Immature natural killer cell (primary cell): ENCODE measurements around the gene UNC13C. TPM values are rescaled to one million over a fixed set of nuclear protein-coding genes. Genes with fewer than 3 reads are reported as not detected.

Source experiments
- DNase-seq, 3 donors: peaks; one replicate each; pipeline ENCODE4 v3.0.0; 2022; ENCODE audit warnings: mixed read lengths in 1 of 3
- H3K27ac Mint-ChIP-seq, 6 donors: one replicate each; pipeline ENCODE4 v1.8.0; 2020; ENCODE audit warnings: mixed read lengths in 6 of 6, mild to moderate bottlenecking in 5 of 6, inconsistent platforms in 4 of 6, moderate library complexity in 3 of 6
- H3K27me3 Mint-ChIP-seq, 3 donors: one replicate each; pipeline ENCODE4 v1.8.0; 2020 to 2021; ENCODE audit warnings: low read depth in 3 of 3, mild to moderate bottlenecking in 3 of 3, mixed read lengths in 3 of 3, moderate library complexity in 3 of 3, inconsistent platforms in 1 of 3
- H3K36me3 Mint-ChIP-seq, 3 donors: one replicate each; pipeline ENCODE4 v1.8.0; 2020; ENCODE audit warnings: mixed read lengths in 3 of 3, inconsistent platforms in 2 of 3, mild to moderate bottlenecking in 2 of 3
- H3K4me1 Mint-ChIP-seq, 2 donors: one replicate each; pipeline ENCODE4 v1.8.0; 2020; ENCODE audit warnings: inconsistent platforms in 2 of 2, mild to moderate bottlenecking in 2 of 2, mixed read lengths in 2 of 2, moderate library complexity in 1 of 2
- H3K4me3 Mint-ChIP-seq, 5 donors: one replicate each; pipeline ENCODE4 v1.8.0; 2020; ENCODE audit warnings: mild to moderate bottlenecking in 5 of 5, mixed read lengths in 5 of 5, inconsistent platforms in 3 of 5, moderate library complexity in 3 of 5
- H3K9me3 Mint-ChIP-seq, 6 donors: one replicate each; pipeline ENCODE4 v1.8.0; 2020; ENCODE audit warnings: mild to moderate bottlenecking in 6 of 6, mixed read lengths in 6 of 6, inconsistent platforms in 4 of 6, moderate library complexity in 3 of 6
- polyA plus RNA-seq, 3 donors: library from polyadenylated mRNA; unstranded; fragments of 300-500 nt; fragmentation: Illumina TruSeq; gene quantifications; one replicate each; pipeline ENCODE4 v1.2.3, GENCODE V29; 2021

UNC13C gene
- polyA plus RNA-seq, 3 donors from 2014 or later, result not detected

- H3K4me1 Mint-ChIP-seq, result no peaks in the 10 kb centered on the region
- H3K27me3 Mint-ChIP-seq, result peaks cover 0 to 2% (median 1%) of the 10 kb centered on the region in 3 donors
- no peak overlapping the region for H3K27ac Mint-ChIP-seq
- peaks cover 0 to 6% (median 3%) of the 10 kb centered on the region in 6 donors for H3K9me3 Mint-ChIP-seq
- H3K36me3 Mint-ChIP-seq, result no peaks in the 10 kb centered on the region
- DNase-seq, result no peak
- no peak overlapping the region for H3K4me3 Mint-ChIP-seq
Measured at GRCh38 chr15:54212635-54213034, 234.4 kb downstream of the UNC13C start.

GRCh38 chr15:54226455-54226854, 248.2 kb downstream of the UNC13C start:
- Mint-ChIP-seq H3K9me3 (peaks cover 0 to 19% (median 5%) of the 10 kb centered on the region in 6 donors), H3K27ac (no peak overlapping the region), H3K27me3 (no peaks in the 10 kb centered on the region), H3K4me3 (no peak overlapping the region), H3K36me3 (no peaks in the 10 kb centered on the region), H3K4me1 (no peaks in the 10 kb centered on the region)
- DNase-seq, result no peak

- Mint-ChIP-seq H3K27me3 (no peaks in the 10 kb centered on the region), H3K9me3 (peaks cover 0 to 19% (median 5%) of the 10 kb centered on the region in 6 donors), H3K36me3 (no peaks in the 10 kb centered on the region), H3K4me1 (no peaks in the 10 kb centered on the region), H3K4me3 (no peak overlapping the region), H3K27ac (no peak overlapping the region)
- DNase-seq, result no peak
Measured at GRCh38 chr15:54227569-54227968, 249.3 kb downstream of the UNC13C start.

- no peaks in the 10 kb centered on the region for H3K36me3 Mint-ChIP-seq
Measured at GRCh38 chr15:54250326-54250725, 272.1 kb downstream of the UNC13C start.

GRCh38 chr15:54256190-54256589, 277.9 kb downstream of the UNC13C start:
- Mint-ChIP-seq H3K27me3 (no peaks in the 10 kb centered on the region), H3K4me1 (no peaks in the 10 kb centered on the region), H3K9me3 (peaks cover 0 to 18% (median 2%) of the 10 kb centered on the region in 6 donors), H3K27ac (no peak overlapping the region), H3K4me3 (no peak overlapping the region), H3K36me3 (no peaks in the 10 kb centered on the region)
- DNase-seq, result no peak

More at GRCh38 chr15:54250326-54250725, 272.1 kb downstream of the UNC13C start:
- H3K9me3 Mint-ChIP-seq, result no peaks in the 10 kb centered on the region
- no peak overlapping the region for H3K27ac Mint-ChIP-seq
- H3K27me3 Mint-ChIP-seq, result peaks cover 0 to 2% (median 0%) of the 10 kb centered on the region in 3 donors
- DNase-seq, result no peak
- H3K4me3 Mint-ChIP-seq, result no peak overlapping the region
- H3K4me1 Mint-ChIP-seq, result no peaks in the 10 kb centered on the region

GRCh38 chr15:54273928-54274327, 295.7 kb downstream of the UNC13C start:
- H3K27ac Mint-ChIP-seq, result no peak overlapping the region
- DNase-seq, result no peak
- no peaks in the 10 kb centered on the region for H3K4me1 Mint-ChIP-seq
- H3K4me3 Mint-ChIP-seq, result no peak overlapping the region
- H3K27me3 Mint-ChIP-seq, result no peaks in the 10 kb centered on the region
- H3K36me3 Mint-ChIP-seq, result no peaks in the 10 kb centered on the region
- peaks cover 0 to 2% (median 0%) of the 10 kb centered on the region in 6 donors for H3K9me3 Mint-ChIP-seq

GRCh38 chr15:54277834-54278233, 299.6 kb downstream of the UNC13C start:
- Mint-ChIP-seq H3K4me3 (no peak overlapping the region), H3K36me3 (no peaks in the 10 kb centered on the region), H3K27ac (no peak overlapping the region), H3K27me3 (peaks cover 0 to 3% (median 0%) of the 10 kb centered on the region in 3 donors), H3K9me3 (peaks cover 0 to 4% (median 0%) of the 10 kb centered on the region in 6 donors), H3K4me1 (no peaks in the 10 kb centered on the region)
- DNase-seq, result no peak

GRCh38 chr15:54280726-54281125, 302.5 kb downstream of the UNC13C start:
- Mint-ChIP-seq H3K36me3 (no peaks in the 10 kb centered on the region), H3K4me3 (no peak overlapping the region), H3K27me3 (peaks cover 0 to 3% (median 0%) of the 10 kb centered on the region in 3 donors), H3K27ac (no peak overlapping the region), H3K4me1 (no peaks in the 10 kb centered on the region), H3K9me3 (peaks cover 0 to 2% (median 0%) of the 10 kb centered on the region in 6 donors)
- DNase-seq, result no peak

GRCh38 chr15:54282228-54282836, 304.1 kb downstream of the UNC13C start:
- no peaks in the 10 kb centered on the region for H3K4me1 Mint-ChIP-seq
- peaks cover 0 to 2% (median 0%) of the 10 kb centered on the region in 6 donors for H3K9me3 Mint-ChIP-seq
- H3K27ac Mint-ChIP-seq, result no peak overlapping the region
- peaks cover 0 to 3% (median 0%) of the 10 kb centered on the region in 3 donors for H3K27me3 Mint-ChIP-seq
- no peaks in the 10 kb centered on the region for H3K36me3 Mint-ChIP-seq
- DNase-seq, result no peak
- no peak overlapping the region for H3K4me3 Mint-ChIP-seq

- Mint-ChIP-seq H3K27ac (no peak overlapping the region), H3K36me3 (no peaks in the 10 kb centered on the region), H3K27me3 (no peaks in the 10 kb centered on the region), H3K4me3 (no peak overlapping the region), H3K9me3 (no peaks in the 10 kb centered on the region), H3K4me1 (no peaks in the 10 kb centered on the region)
- no peak for DNase-seq
Measured at GRCh38 chr15:54288049-54288448, 309.8 kb downstream of the UNC13C start.

- Mint-ChIP-seq H3K4me1 (no peaks in the 10 kb centered on the region), H3K27ac (no peak overlapping the region), H3K27me3 (no peaks in the 10 kb centered on the region), H3K9me3 (peaks cover 0 to 2% (median 0%) of the 10 kb centered on the region in 6 donors), H3K36me3 (no peaks in the 10 kb centered on the region), H3K4me3 (no peak overlapping the region)
- no peak for DNase-seq
Measured at GRCh38 chr15:54289590-54290136, 311.4 kb downstream of the UNC13C start.

GRCh38 chr15:54298396-54298795, 320.2 kb downstream of the UNC13C start:
- Mint-ChIP-seq H3K36me3 (no peaks in the 10 kb centered on the region), H3K4me1 (no peaks in the 10 kb centered on the region), H3K27ac (no peak overlapping the region), H3K9me3 (peaks cover 0 to 4% (median under 1%) of the 10 kb centered on the region in 6 donors), H3K4me3 (no peak overlapping the region), H3K27me3 (no peaks in the 10 kb centered on the region)
- DNase-seq, result no peak

- Mint-ChIP-seq H3K4me3 (no peak overlapping the region), H3K36me3 (no peaks in the 10 kb centered on the region), H3K27ac (no peak overlapping the region), H3K9me3 (peaks cover 0 to 6% (median under 1%) of the 10 kb centered on the region in 6 donors), H3K27me3 (peaks cover 0 to under 1% (median 0%) of the 10 kb centered on the region in 3 donors), H3K4me1 (no peaks in the 10 kb centered on the region)
- no peak for DNase-seq
Measured at GRCh38 chr15:54304321-54304720, 326.1 kb downstream of the UNC13C start.

- H3K36me3 Mint-ChIP-seq, result no peaks in the 10 kb centered on the region
Measured at GRCh38 chr15:54305138-54305537, 326.9 kb downstream of the UNC13C start.

More at GRCh38 chr15:54305138-54305537, 326.9 kb downstream of the UNC13C start:
- Mint-ChIP-seq H3K4me3 (no peak overlapping the region), H3K27ac (no peak overlapping the region), H3K27me3 (peaks cover 0 to 2% (median 0%) of the 10 kb centered on the region in 3 donors), H3K4me1 (no peaks in the 10 kb centered on the region), H3K9me3 (peaks cover 0 to 8% (median 3%) of the 10 kb centered on the region in 6 donors)
- DNase-seq, result no peak
